Thoracic aorta (tissue), 2 donors: ENCODE data around the gene RRM2. TPM values are rescaled to one million over a fixed set of nuclear protein-coding genes. Genes with fewer than 3 reads are reported as not detected.

ENCODE experiments used
- ATAC-seq: fragments of 150-250 bp; one replicate; pipeline ENCODE4 v1.8.0; 2017; ENCODE audit warnings: low read depth; ENCODE audit not compliant: insufficient number of reproducible peaks, low FRiP score
- DNase-seq: peaks from one replicate; pipeline ENCODE4 v3.0.0-alpha.2; 2020; ENCODE audit warnings: low spot score
- H3K27ac ChIP-seq, 2 donors: fragments of 200-600 bp; sonication (generic); 1 replicate in 1 of 2; 2 replicates in 1 of 2; pipeline ENCODE4 v1.5.1; 2016; ENCODE audit warnings: mild to moderate bottlenecking in 2 of 2, moderate library complexity in 2 of 2
- H3K27me3 ChIP-seq: fragments of 200-600 bp; sonication (generic); replicated peaks from 2 replicates; pipeline ENCODE4 v1.6.0; 2016; ENCODE audit warnings: mild to moderate bottlenecking; ENCODE audit not compliant: insufficient read depth
- H3K36me3 ChIP-seq: fragments of 200-600 bp; sonication (generic); one replicate; pipeline ENCODE4 v1.5.1; 2016
- H3K4me1 ChIP-seq, 2 donors: fragments of 200-600 bp; sonication (generic); 1 replicate in 1 of 2; 2 replicates in 1 of 2; pipeline versions ENCODE4 v1.5.1 to v1.6.0; 2016; ENCODE audit warnings: low read depth in 2 of 2, mild to moderate bottlenecking in 1 of 2; ENCODE audit not compliant: control insufficient read depth in 1 of 2
- H3K4me3 ChIP-seq: fragments of 200-600 bp; sonication (generic); 2 replicates; pipeline ENCODE4 v1.5.1; 2016; ENCODE audit warnings: mild to moderate bottlenecking
- H3K9me3 ChIP-seq: fragments of 200-600 bp; sonication (generic); 2 replicates; pipeline ENCODE4 v1.5.1; 2016
- total RNA-seq, 2 donors: library from RNA; depleted of rRNA; stranded (reverse); fragments of >200 nt; gene quantifications; one replicate each; pipeline versions ENCODE4 v1.1.0 to v1.2.3, GENCODE V29; 2016
- TF ChIP-seq, protein P1 (sequence below): fragments of 200-600 bp; sonication (generic); IDR thresholded peaks from one replicate; pipeline ENCODE4 v1.5.1; 2019; ENCODE audit warnings: antibody characterized with exemption

RRM2 gene
- 1 to 10 TPM in 1 of 2 donors, under 1 TPM in 1; 0.92 to 1.2 TPM for total RNA-seq

DNA sequence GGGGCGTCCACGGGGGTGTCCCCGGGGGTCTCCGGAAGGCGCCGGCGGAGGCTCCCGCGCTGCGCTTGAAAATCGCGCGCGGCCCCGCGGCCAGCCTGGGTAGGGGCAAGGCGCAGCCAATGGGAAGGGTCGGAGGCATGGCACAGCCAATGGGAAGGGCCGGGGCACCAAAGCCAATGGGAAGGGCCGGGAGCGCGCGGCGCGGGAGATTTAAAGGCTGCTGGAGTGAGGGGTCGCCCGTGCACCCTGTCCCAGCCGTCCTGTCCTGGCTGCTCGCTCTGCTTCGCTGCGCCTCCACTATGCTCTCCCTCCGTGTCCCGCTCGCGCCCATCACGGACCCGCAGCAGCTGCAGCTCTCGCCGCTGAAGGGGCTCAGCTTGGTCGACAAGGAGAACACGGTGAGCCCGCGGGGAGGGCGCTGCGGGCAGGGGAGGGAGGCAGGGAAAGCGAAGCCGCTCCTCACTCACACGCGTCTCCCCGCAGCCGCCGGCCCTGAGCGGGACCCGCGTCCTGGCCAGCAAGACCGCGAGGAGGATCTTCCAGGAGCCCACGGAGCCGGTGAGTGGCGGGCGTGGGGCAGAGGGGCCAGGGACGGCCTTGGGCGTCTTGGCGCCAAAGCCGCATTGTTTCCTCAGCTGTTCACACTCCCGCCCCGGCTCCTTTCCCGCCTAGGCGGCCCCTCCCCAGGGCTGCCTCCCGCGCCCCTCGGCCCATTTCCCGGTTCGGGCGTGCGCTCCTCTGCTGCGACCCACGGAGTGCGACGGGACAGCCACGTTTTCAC is at the start of gene RRM2:
Gene RRM2, plus strand, starts transcription at position 240 of the 781 bp plus-strand sequence. Its CDS starts 60 bp downstream, at position 300.
- H3K9me3 ChIP-seq, result no peaks in the 10 kb centered on the region
- DNase-seq (peak; percentile 74), ATAC-seq (peak; percentile 57)
- no peaks in the 10 kb centered on the region for H3K36me3 ChIP-seq
- H3K4me1 ChIP-seq, result peaks cover 21 to 32% of the 10 kb centered on the region in 2 donors
- TF ChIP-seq, protein P1, sequence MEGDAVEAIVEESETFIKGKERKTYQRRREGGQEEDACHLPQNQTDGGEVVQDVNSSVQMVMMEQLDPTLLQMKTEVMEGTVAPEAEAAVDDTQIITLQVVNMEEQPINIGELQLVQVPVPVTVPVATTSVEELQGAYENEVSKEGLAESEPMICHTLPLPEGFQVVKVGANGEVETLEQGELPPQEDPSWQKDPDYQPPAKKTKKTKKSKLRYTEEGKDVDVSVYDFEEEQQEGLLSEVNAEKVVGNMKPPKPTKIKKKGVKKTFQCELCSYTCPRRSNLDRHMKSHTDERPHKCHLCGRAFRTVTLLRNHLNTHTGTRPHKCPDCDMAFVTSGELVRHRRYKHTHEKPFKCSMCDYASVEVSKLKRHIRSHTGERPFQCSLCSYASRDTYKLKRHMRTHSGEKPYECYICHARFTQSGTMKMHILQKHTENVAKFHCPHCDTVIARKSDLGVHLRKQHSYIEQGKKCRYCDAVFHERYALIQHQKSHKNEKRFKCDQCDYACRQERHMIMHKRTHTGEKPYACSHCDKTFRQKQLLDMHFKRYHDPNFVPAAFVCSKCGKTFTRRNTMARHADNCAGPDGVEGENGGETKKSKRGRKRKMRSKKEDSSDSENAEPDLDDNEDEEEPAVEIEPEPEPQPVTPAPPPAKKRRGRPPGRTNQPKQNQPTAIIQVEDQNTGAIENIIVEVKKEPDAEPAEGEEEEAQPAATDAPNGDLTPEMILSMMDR, result no peak
- no peaks in the 10 kb centered on the region for H3K27me3 ChIP-seq
- peak within 1 kb of the TSS; percentile 80 for H3K4me3 ChIP-seq
- no peak within 1 kb of the TSS for H3K27ac ChIP-seq

DNA sequence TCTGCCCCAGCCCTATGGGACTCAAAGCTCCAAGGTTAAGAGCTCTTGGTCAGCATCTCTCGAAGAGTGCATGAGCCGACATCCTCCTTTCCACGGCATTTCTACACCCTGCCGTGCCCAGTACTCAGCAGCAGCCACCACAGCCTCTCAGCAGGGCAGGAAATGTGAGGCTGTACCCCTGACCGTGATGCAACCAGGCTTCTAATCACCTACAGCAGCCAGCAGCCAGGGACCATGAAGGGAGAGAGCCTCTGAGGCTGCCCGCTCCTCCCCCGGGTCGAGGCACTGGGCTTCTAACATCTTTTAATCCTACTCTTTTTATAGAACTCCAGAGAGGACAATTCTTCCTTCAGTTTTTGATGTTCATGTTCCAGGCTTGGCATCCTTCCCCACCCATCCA is 48.8 kb upstream of the RRM2 start:
- no peaks in the 10 kb centered on the region for H3K36me3 ChIP-seq
- TF ChIP-seq, protein P1, result no peak
- H3K4me1 ChIP-seq, result peaks cover 0 to 19% of the 10 kb centered on the region in 2 donors
- no peaks in the 10 kb centered on the region for H3K27me3 ChIP-seq
- DNase-seq (no peak), ATAC-seq (no peak)
- no peak overlapping the region for H3K27ac ChIP-seq
- H3K4me3 ChIP-seq, result no peak overlapping the region
- no peaks in the 10 kb centered on the region for H3K9me3 ChIP-seq

DNA sequence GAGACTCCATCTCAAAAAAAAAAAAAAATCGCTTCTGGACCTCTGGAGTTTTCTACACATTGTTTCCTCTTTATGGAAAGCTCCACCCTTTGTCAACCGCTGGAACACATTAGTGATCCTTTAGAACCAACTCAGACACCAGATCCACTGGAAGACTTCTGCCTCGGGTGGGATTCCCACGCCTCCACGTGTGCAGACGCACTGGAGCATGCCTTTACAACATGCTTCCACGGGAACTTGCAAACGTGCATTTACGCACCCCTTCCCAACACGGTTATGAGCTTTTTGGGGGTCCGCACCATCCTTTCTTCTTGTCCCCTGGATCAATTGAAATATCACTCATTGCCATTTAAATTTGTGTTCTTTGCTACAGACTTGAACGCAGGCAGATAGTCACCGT is 47.4 kb upstream of the RRM2 start:
- peaks cover 0 to 21% of the 10 kb centered on the region in 2 donors for H3K4me1 ChIP-seq
- TF ChIP-seq, protein P1, result no peak
- no peaks in the 10 kb centered on the region for H3K9me3 ChIP-seq
- no peaks in the 10 kb centered on the region for H3K27me3 ChIP-seq
- DNase-seq, result no peak
- no peak overlapping the region for H3K27ac ChIP-seq
- H3K36me3 ChIP-seq, result no peaks in the 10 kb centered on the region
- no peak for ATAC-seq
- H3K4me3 ChIP-seq, result no peak overlapping the region

DNA sequence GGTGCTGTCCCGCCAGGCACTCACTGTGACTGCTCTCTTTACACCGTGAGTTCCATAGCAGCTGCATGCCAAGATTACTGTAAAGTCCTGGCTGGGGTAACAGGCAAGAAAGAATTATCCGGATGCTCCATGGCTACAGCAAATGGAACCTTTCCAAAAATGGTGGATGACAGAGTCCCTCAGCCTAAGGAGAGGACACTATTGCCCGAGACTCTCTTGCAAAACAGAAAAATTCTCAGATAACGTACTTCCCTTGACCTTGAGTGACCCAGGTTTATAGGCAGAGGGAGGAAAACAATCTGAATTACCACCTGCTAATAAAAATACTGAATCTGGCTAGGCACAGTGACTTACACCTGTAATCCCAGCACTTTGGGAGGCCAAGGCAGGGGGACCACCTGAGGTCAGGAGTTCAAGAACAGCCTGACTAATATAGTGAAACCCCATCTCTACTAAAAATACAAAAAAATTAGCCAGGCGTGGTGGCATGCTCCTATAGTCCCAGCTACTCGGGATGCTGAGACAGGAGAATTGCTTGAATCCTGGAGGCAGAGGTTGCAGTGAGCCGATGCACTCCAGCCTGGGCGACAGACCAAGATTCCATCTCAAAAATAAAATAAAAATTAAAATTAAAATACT is 46.8 kb upstream of the RRM2 start:
- no peak for ATAC-seq
- Histone ChIP-seq H3K4me1 (peaks cover 3 to 24% of the 10 kb centered on the region in 2 donors), H3K27ac (no peak overlapping the region), H3K36me3 (no peaks in the 10 kb centered on the region), H3K27me3 (no peaks in the 10 kb centered on the region), H3K9me3 (no peaks in the 10 kb centered on the region), H3K4me3 (no peak overlapping the region)
- TF ChIP-seq, protein P1, result no peak
- DNase-seq, result no peak

DNA sequence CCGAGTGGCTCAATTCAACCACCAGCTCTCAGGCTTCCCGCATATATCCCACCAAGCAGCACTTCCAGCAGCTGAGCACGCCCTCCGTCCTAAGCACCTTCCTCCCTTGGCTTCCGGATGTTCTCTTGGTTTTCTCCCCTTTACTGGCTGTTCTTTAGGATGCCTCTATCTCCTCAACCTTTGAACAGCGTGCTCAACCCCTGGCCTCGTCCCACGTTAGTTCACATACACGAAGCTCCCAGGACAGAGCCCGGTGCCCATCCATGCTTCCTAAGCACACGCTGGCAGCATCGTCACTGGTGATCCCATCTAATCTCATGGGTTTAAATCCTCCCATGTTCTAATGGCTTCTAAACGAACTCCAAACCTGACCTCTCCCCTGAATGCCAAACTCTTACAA is 46.0 kb upstream of the RRM2 start:
- DNase-seq, result no peak
- TF ChIP-seq, protein P1, result no peak
- no peak overlapping the region for H3K27ac ChIP-seq

More for the DNA sequence above, 46.0 kb upstream of the RRM2 start:
- no peaks in the 10 kb centered on the region for H3K27me3 ChIP-seq
- H3K9me3 ChIP-seq, result no peaks in the 10 kb centered on the region
- peaks cover 3 to 26% of the 10 kb centered on the region in 2 donors for H3K4me1 ChIP-seq
- H3K36me3 ChIP-seq, result no peaks in the 10 kb centered on the region
- H3K4me3 ChIP-seq, result no peak overlapping the region
- no peak for ATAC-seq
